Body of pancreas (tissue), 4 donors: ENCODE measurements around the gene OSBP2.

Experiments used
- POLR2A ChIP-seq, 3 donors: fragments of 450-650 bp; IDR thresholded peaks; one replicate each; pipeline ENCODE4 v1.6.1; 2016; ENCODE audit warnings: antibody characterized with exemption in 3 of 3, mild to moderate bottlenecking in 2 of 3
- TF ChIP-seq, protein P1 (sequence below), 7 experiments: fragments of 450-650 bp in 4 of 7; fragments of 200-600 bp in 3 of 7; sonication (generic) in 3 of 7; IDR thresholded peaks; one replicate each; pipeline ENCODE4 v1.5.1; 2016 to 2019; ENCODE audit warnings: antibody characterized with exemption in 7 of 7

GRCh38 chr22:30858976-30859713, 164.5 kb downstream of the OSBP2 start:
- TF ChIP-seq, protein P1, sequence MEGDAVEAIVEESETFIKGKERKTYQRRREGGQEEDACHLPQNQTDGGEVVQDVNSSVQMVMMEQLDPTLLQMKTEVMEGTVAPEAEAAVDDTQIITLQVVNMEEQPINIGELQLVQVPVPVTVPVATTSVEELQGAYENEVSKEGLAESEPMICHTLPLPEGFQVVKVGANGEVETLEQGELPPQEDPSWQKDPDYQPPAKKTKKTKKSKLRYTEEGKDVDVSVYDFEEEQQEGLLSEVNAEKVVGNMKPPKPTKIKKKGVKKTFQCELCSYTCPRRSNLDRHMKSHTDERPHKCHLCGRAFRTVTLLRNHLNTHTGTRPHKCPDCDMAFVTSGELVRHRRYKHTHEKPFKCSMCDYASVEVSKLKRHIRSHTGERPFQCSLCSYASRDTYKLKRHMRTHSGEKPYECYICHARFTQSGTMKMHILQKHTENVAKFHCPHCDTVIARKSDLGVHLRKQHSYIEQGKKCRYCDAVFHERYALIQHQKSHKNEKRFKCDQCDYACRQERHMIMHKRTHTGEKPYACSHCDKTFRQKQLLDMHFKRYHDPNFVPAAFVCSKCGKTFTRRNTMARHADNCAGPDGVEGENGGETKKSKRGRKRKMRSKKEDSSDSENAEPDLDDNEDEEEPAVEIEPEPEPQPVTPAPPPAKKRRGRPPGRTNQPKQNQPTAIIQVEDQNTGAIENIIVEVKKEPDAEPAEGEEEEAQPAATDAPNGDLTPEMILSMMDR (IDR thresholded peaks at IDR 0.05): no peak
- TF ChIP-seq POLR2A (IDR thresholded peaks at IDR 0.05): no peak
